GM18909 (cell line): ENCODE measurements around the gene HLA-G.
"Not testable (repeated sequence)": the region's sequence is repeated elsewhere in the genome, so short reads cannot be mapped to it uniquely, and the experiment has no call there.

Experiments
- ATAC-seq: cut with Tn5 transposase; IDR thresholded peaks from one replicate; pipeline ENCODE4 v1.9.1; 2021; ENCODE audit warnings: mild to moderate bottlenecking; ENCODE audit not compliant: unreplicated experiment, poor library complexity

HLA-G gene

GRCh38 chr6:29864037-29864810 is 36.6 kb downstream of the HLA-G start:
- ATAC-seq, result no peak

- no peak for ATAC-seq
Observed at GRCh38 chr6:29865631-29866030, 38.0 kb downstream of the HLA-G start.

GRCh38 chr6:29870104-29870503 is 42.5 kb downstream of the HLA-G start:
- no peak for ATAC-seq

- ATAC-seq, result no peak
Observed at GRCh38 chr6:29872791-29873190, 45.2 kb downstream of the HLA-G start.

GRCh38 chr6:29875257-29875656 is 47.6 kb downstream of the HLA-G start:
- ATAC-seq, result no peak

- ATAC-seq, result not testable (repeated sequence)
Observed at GRCh38 chr6:29875734-29876133, 48.1 kb downstream of the HLA-G start.
